ENCODE results near the gene AFTPH.

AFTPH gene

DNA sequence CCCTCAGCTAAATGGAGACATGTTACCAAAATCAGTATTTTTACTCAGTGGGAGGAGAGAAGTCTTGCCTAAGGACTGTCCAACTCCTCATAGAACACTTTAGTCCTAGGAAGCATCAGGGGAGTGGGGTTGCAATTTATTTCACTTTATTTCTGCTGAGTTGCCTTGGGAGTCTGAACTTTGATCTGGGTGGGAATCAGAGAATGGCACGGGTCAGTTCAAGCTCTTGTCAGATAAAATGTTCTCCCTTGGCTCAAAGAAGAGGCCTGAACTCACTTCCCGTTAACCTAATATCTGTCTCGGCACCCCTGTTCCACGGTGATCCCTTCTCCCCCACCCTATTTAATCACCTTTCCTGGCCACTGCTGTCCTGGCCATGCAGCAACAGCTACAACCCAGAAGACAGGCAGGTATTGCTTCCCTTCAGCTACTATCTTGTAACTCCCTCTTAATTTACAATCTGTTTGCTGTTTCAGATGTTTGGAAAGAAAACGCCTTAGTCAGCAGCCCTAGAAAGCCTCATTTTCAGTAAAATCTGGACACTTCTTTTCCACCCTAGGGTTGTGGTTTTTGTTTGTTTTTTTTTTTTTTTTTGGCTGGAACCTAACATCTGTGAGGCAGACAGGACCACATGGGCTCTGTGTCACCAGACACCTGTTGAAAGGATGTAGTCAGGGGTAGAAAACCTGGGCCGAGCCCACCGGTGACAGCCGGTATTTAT lies 77.1 kb downstream of the AFTPH start:
- H3K27ac ChIP-seq (ENCODE audit: insufficient read depth, low read depth, low read length, poor library complexity, severe bottlenecking) = no peak overlapping the region
- 90 to 91% methylated on average over 8 of the region's 8 CpGs for WGBS, 2 experiments
- no peak overlapping the region for H3K4me3 ChIP-seq (ENCODE audit: insufficient read depth, low read depth, low read length)

GRCh38 chr2:64601785-64602391 lies 77.8 kb downstream of the AFTPH start:
- H3K27ac ChIP-seq (ENCODE audit: insufficient read depth, low read depth, low read length, poor library complexity, severe bottlenecking) = no peak overlapping the region
- peaks cover 2% of the 10 kb centered on the region for H3K9me3 ChIP-seq (ENCODE audit: control insufficient read depth, low read length)
- no peaks in the 10 kb centered on the region for H3K36me3 ChIP-seq (ENCODE audit: control insufficient read depth, insufficient read depth, low read length)
- WGBS, 2 experiments = 93% methylated on average over 12 of the region's 12 CpGs
- H3K27me3 ChIP-seq (ENCODE audit: control insufficient read depth, insufficient read depth, low read length, poor library complexity, severe bottlenecking) = no peaks in the 10 kb centered on the region
- H3K4me1 ChIP-seq (ENCODE audit: control insufficient read depth, insufficient read depth, low read length) = no peaks in the 10 kb centered on the region
- no peak overlapping the region for H3K4me3 ChIP-seq (ENCODE audit: insufficient read depth, low read depth, low read length)

More for the DNA sequence above, 77.1 kb downstream of the AFTPH start:
- Histone ChIP-seq H3K36me3 (ENCODE audit: control insufficient read depth, insufficient read depth, low read length) (no peaks in the 10 kb centered on the region), H3K27me3 (ENCODE audit: control insufficient read depth, insufficient read depth, low read length, poor library complexity, severe bottlenecking) (no peaks in the 10 kb centered on the region), H3K4me1 (ENCODE audit: control insufficient read depth, insufficient read depth, low read length) (no peaks in the 10 kb centered on the region), H3K9me3 (ENCODE audit: control insufficient read depth, low read length) (peaks cover 2% of the 10 kb centered on the region)

DNA sequence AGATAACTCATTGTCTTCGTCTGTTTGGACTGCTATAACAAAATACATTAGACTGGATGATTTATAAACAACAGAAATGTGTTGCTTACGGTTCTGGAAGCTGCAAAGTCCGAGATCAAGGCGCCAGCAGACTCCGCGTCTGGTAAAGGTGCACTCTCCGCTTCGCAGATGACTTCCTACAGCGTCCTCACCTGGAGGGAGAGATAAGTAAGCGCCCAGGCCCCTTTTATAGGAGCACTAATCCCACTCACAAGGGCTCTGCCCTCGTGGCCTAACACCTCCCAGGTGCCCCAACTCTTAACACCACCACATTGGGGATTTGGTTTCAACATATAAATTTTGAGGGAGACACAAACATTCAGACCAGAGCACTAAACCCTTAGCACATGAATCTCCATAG lies 78.3 kb downstream of the AFTPH start:
- Histone ChIP-seq H3K4me3 (ENCODE audit: insufficient read depth, low read depth, low read length) (no peak overlapping the region), H3K36me3 (ENCODE audit: control insufficient read depth, insufficient read depth, low read length) (no peaks in the 10 kb centered on the region)
- 91 to 93% methylated on average over 11 of the region's 11 CpGs for WGBS, 2 experiments

GRCh38 chr2:64604155-64604554 lies 80.0 kb downstream of the AFTPH start:
- Histone ChIP-seq H3K27ac (ENCODE audit: insufficient read depth, low read depth, low read length, poor library complexity, severe bottlenecking) (no peak overlapping the region), H3K27me3 (ENCODE audit: control insufficient read depth, insufficient read depth, low read length, poor library complexity, severe bottlenecking) (peaks cover 10% of the 10 kb centered on the region), H3K4me3 (ENCODE audit: insufficient read depth, low read depth, low read length) (no peak overlapping the region), H3K9me3 (ENCODE audit: control insufficient read depth, low read length) (peaks cover 2% of the 10 kb centered on the region), H3K4me1 (ENCODE audit: control insufficient read depth, insufficient read depth, low read length) (no peaks in the 10 kb centered on the region), H3K36me3 (ENCODE audit: control insufficient read depth, insufficient read depth, low read length) (no peaks in the 10 kb centered on the region)
- WGBS, 2 experiments = 89 to 94% methylated on average over 2 of the region's 2 CpGs

More for the DNA sequence above, 78.3 kb downstream of the AFTPH start:
- Histone ChIP-seq H3K27me3 (ENCODE audit: control insufficient read depth, insufficient read depth, low read length, poor library complexity, severe bottlenecking) (no peaks in the 10 kb centered on the region), H3K27ac (ENCODE audit: insufficient read depth, low read depth, low read length, poor library complexity, severe bottlenecking) (no peak overlapping the region), H3K4me1 (ENCODE audit: control insufficient read depth, insufficient read depth, low read length) (no peaks in the 10 kb centered on the region), H3K9me3 (ENCODE audit: control insufficient read depth, low read length) (peaks cover 2% of the 10 kb centered on the region)

GRCh38 chr2:64605026-64605471 lies 80.9 kb downstream of the AFTPH start:
- peaks cover 15% of the 10 kb centered on the region for H3K27me3 ChIP-seq (ENCODE audit: control insufficient read depth, insufficient read depth, low read length, poor library complexity, severe bottlenecking)
- H3K4me1 ChIP-seq (ENCODE audit: control insufficient read depth, insufficient read depth, low read length) = no peaks in the 10 kb centered on the region
- no peak overlapping the region for H3K27ac ChIP-seq (ENCODE audit: insufficient read depth, low read depth, low read length, poor library complexity, severe bottlenecking)
- H3K36me3 ChIP-seq (ENCODE audit: control insufficient read depth, insufficient read depth, low read length) = no peaks in the 10 kb centered on the region
- peaks cover 2% of the 10 kb centered on the region for H3K9me3 ChIP-seq (ENCODE audit: control insufficient read depth, low read length)
- H3K4me3 ChIP-seq (ENCODE audit: insufficient read depth, low read depth, low read length) = no peak overlapping the region
- 94% methylated on average over 6 of the region's 6 CpGs for WGBS, 2 experiments

DNA sequence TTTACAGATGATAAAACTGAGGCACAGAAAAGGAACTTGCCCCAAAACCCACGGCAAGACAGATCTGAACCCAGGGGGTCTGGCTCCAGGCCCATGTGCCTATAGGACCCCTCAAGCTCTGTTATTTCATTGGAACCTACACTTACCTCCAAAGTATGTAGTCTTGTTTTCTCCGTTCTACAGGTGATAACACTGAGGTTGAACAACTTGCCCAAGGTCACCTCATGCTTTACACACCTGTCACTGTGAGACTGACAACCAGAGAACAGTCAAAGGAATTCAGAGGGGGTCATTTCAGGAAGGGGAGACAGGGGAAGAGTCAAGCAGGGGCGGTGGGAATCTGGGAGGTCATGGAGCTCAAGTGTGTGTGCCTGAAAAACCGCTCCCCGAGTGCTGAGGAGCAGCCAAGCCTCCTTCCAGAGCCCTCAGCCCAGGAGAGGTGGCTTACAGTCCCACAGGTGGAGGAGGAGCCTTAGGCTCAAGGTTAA lies 81.9 kb downstream of the AFTPH start:
- H3K27ac ChIP-seq (ENCODE audit: insufficient read depth, low read depth, low read length, poor library complexity, severe bottlenecking) = no peak overlapping the region
- 91% methylated on average over 5 of the region's 5 CpGs for WGBS, 2 experiments
- peaks cover 15% of the 10 kb centered on the region for H3K27me3 ChIP-seq (ENCODE audit: control insufficient read depth, insufficient read depth, low read length, poor library complexity, severe bottlenecking)

GRCh38 chr2:64606479-64607363 lies 82.6 kb downstream of the AFTPH start:
- H3K4me1 ChIP-seq (ENCODE audit: control insufficient read depth, insufficient read depth, low read length) = no peaks in the 10 kb centered on the region
- H3K4me3 ChIP-seq (ENCODE audit: insufficient read depth, low read depth, low read length) = no peak overlapping the region
- H3K9me3 ChIP-seq (ENCODE audit: control insufficient read depth, low read length) = peaks cover 2% of the 10 kb centered on the region
- H3K27ac ChIP-seq (ENCODE audit: insufficient read depth, low read depth, low read length, poor library complexity, severe bottlenecking) = no peak overlapping the region
- no peaks in the 10 kb centered on the region for H3K36me3 ChIP-seq (ENCODE audit: control insufficient read depth, insufficient read depth, low read length)
- H3K27me3 ChIP-seq (ENCODE audit: control insufficient read depth, insufficient read depth, low read length, poor library complexity, severe bottlenecking) = peaks cover 15% of the 10 kb centered on the region
- WGBS, 2 experiments = 73 to 81% methylated on average over 19 to 21 of the region's 21 CpGs

More for the DNA sequence above, 81.9 kb downstream of the AFTPH start:
- Histone ChIP-seq H3K36me3 (ENCODE audit: control insufficient read depth, insufficient read depth, low read length) (no peaks in the 10 kb centered on the region), H3K4me3 (ENCODE audit: insufficient read depth, low read depth, low read length) (no peak overlapping the region), H3K9me3 (ENCODE audit: control insufficient read depth, low read length) (peaks cover 2% of the 10 kb centered on the region), H3K4me1 (ENCODE audit: control insufficient read depth, insufficient read depth, low read length) (no peaks in the 10 kb centered on the region)

- Histone ChIP-seq H3K4me1 (ENCODE audit: control insufficient read depth, insufficient read depth, low read length) (no peaks in the 10 kb centered on the region), H3K4me3 (ENCODE audit: insufficient read depth, low read depth, low read length) (no peak overlapping the region), H3K36me3 (ENCODE audit: control insufficient read depth, insufficient read depth, low read length) (no peaks in the 10 kb centered on the region), H3K27ac (ENCODE audit: insufficient read depth, low read depth, low read length, poor library complexity, severe bottlenecking) (no peak overlapping the region), H3K9me3 (ENCODE audit: control insufficient read depth, low read length) (peaks cover 2% of the 10 kb centered on the region), H3K27me3 (ENCODE audit: control insufficient read depth, insufficient read depth, low read length, poor library complexity, severe bottlenecking) (peaks cover 15% of the 10 kb centered on the region)
- WGBS, 2 experiments = 92 to 94% methylated on average over 18 of the region's 18 CpGs
Measured at GRCh38 chr2:64607381-64608304, 83.5 kb downstream of the AFTPH start.

DNA sequence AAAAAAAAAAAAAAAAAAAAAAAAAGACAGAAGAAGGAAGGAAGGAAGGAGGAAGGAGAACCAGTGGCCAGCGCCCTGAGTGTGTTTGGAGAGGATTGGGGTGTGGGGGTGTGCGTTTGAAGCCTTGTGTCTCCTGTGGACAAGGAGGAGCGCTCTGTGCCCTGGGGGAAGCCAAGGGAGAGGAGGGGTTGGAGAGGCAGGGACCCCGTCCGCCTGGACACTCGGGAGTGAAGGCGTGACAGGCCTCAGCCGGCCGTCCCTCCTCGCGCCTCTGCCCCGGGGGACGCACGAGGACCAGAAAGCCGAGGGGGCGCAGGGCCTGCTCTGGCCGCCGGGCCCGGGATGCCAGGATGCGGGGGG lies 84.7 kb downstream of the AFTPH start:
- Histone ChIP-seq H3K4me3 (ENCODE audit: insufficient read depth, low read depth, low read length) (peak overlapping the region; percentile 22), H3K4me1 (ENCODE audit: control insufficient read depth, insufficient read depth, low read length) (no peaks in the 10 kb centered on the region), H3K27me3 (ENCODE audit: control insufficient read depth, insufficient read depth, low read length, poor library complexity, severe bottlenecking) (peaks cover 15% of the 10 kb centered on the region), H3K9me3 (ENCODE audit: control insufficient read depth, low read length) (peaks cover 2% of the 10 kb centered on the region), H3K36me3 (ENCODE audit: control insufficient read depth, insufficient read depth, low read length) (no peaks in the 10 kb centered on the region), H3K27ac (ENCODE audit: insufficient read depth, low read depth, low read length, poor library complexity, severe bottlenecking) (no peak overlapping the region)
- WGBS, 2 experiments = 34 to 35% methylated on average over 20 of the region's 20 CpGs

Data from ectodermal cell (in vitro differentiated cells).